Renal cortex interstitium (tissue), 11 donors: ENCODE results near the gene CDC14A. TPM values are rescaled to one million over a fixed set of nuclear protein-coding genes. Genes with fewer than 3 reads are reported as not detected.

Experiments used
- DNase-seq, 11 donors: peaks; one replicate each; pipeline ENCODE4 v3.0.0-alpha.2; 2013; ENCODE audit warnings: low read depth in 9 of 11, low spot score in 4 of 11; ENCODE audit errors: extremely low read depth in 1 of 11
- polyA plus RNA-seq, 3 donors: library from polyadenylated mRNA; unstranded; fragments of 120-200 nt; gene quantifications; one replicate each; pipeline ENCODE4 v1.2.1, GENCODE V29; 2013; ENCODE audit not compliant: insufficient read length in 3 of 3

Gene CDC14A
- polyA plus RNA-seq, 3 donors: 27.2 to 31.8 (median 28.7) TPM

GRCh38 chr1:100502052-100502792, 149.9 kb downstream of the CDC14A start:
- DNase-seq: no peak

- DNase-seq: no peak
Observed at GRCh38 chr1:100506217-100506616, 153.9 kb downstream of the CDC14A start.

- no peak for DNase-seq
Observed at GRCh38 chr1:100510451-100510850, 158.1 kb downstream of the CDC14A start.

- DNase-seq: no peak
Observed at GRCh38 chr1:100511058-100511457, 158.8 kb downstream of the CDC14A start.

- DNase-seq: no peak
Observed at GRCh38 chr1:100511773-100512172, 159.5 kb downstream of the CDC14A start.

GRCh38 chr1:100512803-100513352, 160.6 kb downstream of the CDC14A start:
- no peak for DNase-seq

- no peak for DNase-seq
Observed at GRCh38 chr1:100516857-100517256, 164.6 kb downstream of the CDC14A start.

- DNase-seq: no peak
Observed at GRCh38 chr1:100517515-100517914, 165.2 kb downstream of the CDC14A start.

- no peak for DNase-seq
Observed at GRCh38 chr1:100518023-100518422, 165.7 kb downstream of the CDC14A start.

- DNase-seq: no peak
Observed at GRCh38 chr1:100523038-100523652, 170.8 kb downstream of the CDC14A start.

GRCh38 chr1:100524355-100524754, 172.0 kb downstream of the CDC14A start:
- DNase-seq: no peak

- no peak for DNase-seq
Observed at GRCh38 chr1:100526894-100527293, 174.6 kb downstream of the CDC14A start.

GRCh38 chr1:100528871-100529270, 176.6 kb downstream of the CDC14A start:
- DNase-seq: peak in 2 of 11 donors; percentile 22 to 40

GRCh38 chr1:100530141-100530540, 177.8 kb downstream of the CDC14A start:
- DNase-seq: no peak

- peak in 4 of 11 donors; percentile 28 to 52 (median 34) for DNase-seq
Observed at GRCh38 chr1:100530880-100531487, 178.7 kb downstream of the CDC14A start.

- no peak for DNase-seq
Observed at GRCh38 chr1:100532645-100533044, 180.3 kb downstream of the CDC14A start.

GRCh38 chr1:100535264-100535663, 183.0 kb downstream of the CDC14A start:
- no peak for DNase-seq

GRCh38 chr1:100536031-100536430, 183.7 kb downstream of the CDC14A start:
- no peak for DNase-seq

GRCh38 chr1:100538913-100539835, 186.9 kb downstream of the CDC14A start:
- peak in 2 of 11 donors; percentile 12 to 20 for DNase-seq
